Activated T-cell treated with anti-CD3 and anti-CD28 coated beads for 1 hour (primary cell): ENCODE measurements around the gene TRAPPC11.
"Not testable (repeated sequence)": the region's sequence is repeated elsewhere in the genome, so short reads cannot be mapped to it uniquely, and the experiment has no call there.

ENCODE experiments used
- DNase-seq: peaks from one replicate; pipeline ENCODE4 v3.0.0-alpha.2; 2020; ENCODE audit warnings: low read depth

Gene TRAPPC11

GRCh38 chr4:183721207-183722081, 62.4 kb downstream of the TRAPPC11 start:
- DNase-seq, result peak; percentile 18

- DNase-seq, result peak; percentile 23
These were observed 63.9 kb downstream of the TRAPPC11 start for GRCh38 chr4:183722731-183723560.

GRCh38 chr4:183723561-183724228, 64.6 kb downstream of the TRAPPC11 start:
- DNase-seq, result no peak

- DNase-seq, result not testable (repeated sequence)
These were observed 66.5 kb downstream of the TRAPPC11 start for GRCh38 chr4:183725585-183725984.

- no peak for DNase-seq
These were observed 68.4 kb downstream of the TRAPPC11 start for GRCh38 chr4:183727482-183727881.

- DNase-seq, result no peak
These were observed 69.4 kb downstream of the TRAPPC11 start for GRCh38 chr4:183728223-183729068.

- no peak for DNase-seq
These were observed 69.9 kb downstream of the TRAPPC11 start for GRCh38 chr4:183729069-183729406.

- no peak for DNase-seq
These were observed 70.6 kb downstream of the TRAPPC11 start for GRCh38 chr4:183729430-183730328.

GRCh38 chr4:183732296-183732695, 73.2 kb downstream of the TRAPPC11 start:
- no peak for DNase-seq

- no peak for DNase-seq
These were observed 74.1 kb downstream of the TRAPPC11 start for GRCh38 chr4:183733181-183733580.

- DNase-seq, result no peak
These were observed 79.1 kb downstream of the TRAPPC11 start for GRCh38 chr4:183738081-183738673.

GRCh38 chr4:183738961-183739360, 79.9 kb downstream of the TRAPPC11 start:
- no peak for DNase-seq

- no peak for DNase-seq
These were observed 87.5 kb downstream of the TRAPPC11 start for GRCh38 chr4:183746305-183747229.

GRCh38 chr4:183747380-183747779, 88.3 kb downstream of the TRAPPC11 start:
- DNase-seq, result no peak

- DNase-seq, result no peak
These were observed 89.0 kb downstream of the TRAPPC11 start for GRCh38 chr4:183747931-183748670.

GRCh38 chr4:183751106-183751505, 92.0 kb downstream of the TRAPPC11 start:
- no peak for DNase-seq

- DNase-seq, result no peak
These were observed 96.5 kb downstream of the TRAPPC11 start for GRCh38 chr4:183755596-183755995.

GRCh38 chr4:183757060-183757459, 98.0 kb downstream of the TRAPPC11 start:
- no peak for DNase-seq
